Measurements from ENCODE around the gene NDE1.
A peak's percentile ranks its signal among the peaks of the same experiment; 100 is the strongest.

Gene NDE1

DNA sequence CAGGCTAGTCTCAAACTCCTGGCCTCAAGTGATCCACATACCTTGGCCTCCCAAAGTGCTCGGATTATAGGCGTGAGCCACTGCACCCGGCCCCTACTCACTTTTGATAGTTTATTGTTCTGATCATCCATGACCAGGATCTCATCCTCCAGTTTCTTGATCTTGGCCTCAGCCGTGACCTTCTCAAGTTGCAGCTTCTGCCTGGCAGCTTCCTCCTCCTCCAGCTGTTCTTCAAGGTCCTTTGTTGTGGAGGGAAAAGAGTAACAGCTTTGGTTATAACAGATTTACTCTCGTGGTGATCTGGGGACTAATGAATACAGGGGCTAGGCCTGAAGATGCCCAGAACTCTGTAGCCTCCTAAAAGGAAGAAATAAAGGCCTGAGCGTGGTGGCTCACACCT, 89.9 kb downstream of the NDE1 start:
- no peak for DNase-seq

DNA sequence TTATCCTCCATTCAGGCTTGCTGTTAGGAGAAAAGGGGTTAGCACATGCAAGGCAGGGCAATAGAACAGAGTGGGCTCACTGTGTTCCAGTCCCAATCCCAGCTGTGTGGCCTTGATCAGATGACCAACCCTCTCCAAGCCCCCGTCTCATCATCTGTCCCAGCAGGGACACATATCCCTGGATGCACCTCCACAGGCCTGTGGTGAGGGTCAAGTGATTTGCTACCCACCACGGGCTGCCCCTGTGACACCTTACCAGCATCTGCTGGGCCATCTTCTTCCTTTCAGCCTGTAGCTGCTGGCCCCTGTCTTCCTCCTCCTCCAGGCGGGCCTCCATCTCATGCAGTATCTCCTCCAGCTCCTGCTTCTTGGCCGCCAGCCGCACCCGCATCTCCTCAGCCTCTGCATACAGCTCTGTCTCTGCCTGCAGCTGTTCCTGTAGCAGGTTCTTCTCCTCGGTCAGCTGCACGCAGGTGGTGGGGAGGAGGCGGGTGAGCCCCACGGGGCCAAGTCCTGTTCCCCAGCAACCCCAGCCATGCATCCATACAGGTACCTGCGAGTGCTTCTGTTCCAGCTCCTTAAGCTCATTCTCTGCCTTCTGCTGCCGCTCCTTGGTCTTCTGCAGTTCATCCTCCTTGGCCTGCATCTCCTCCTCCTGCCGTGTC, 91.3 kb downstream of the NDE1 start:
- DNase-seq: no peak

DNA sequence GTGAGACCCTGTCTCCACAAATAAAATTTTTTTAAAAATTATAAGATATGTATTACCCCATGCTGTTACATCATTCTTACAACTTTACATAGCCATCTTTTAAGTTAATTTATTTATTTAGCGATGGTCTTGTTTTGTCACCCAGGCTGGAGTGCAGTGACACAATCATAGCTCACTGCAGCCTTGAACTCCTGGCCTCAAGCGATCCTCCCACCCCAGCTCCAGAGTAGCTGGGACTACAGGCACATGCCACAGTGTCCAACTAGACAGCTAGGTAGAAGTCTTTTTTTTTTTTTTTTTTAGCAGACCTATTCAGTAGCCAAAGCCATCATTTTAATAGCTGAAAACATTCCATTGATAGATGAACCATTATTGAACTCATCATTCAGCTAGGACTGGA, 92.7 kb downstream of the NDE1 start:
- no peak for DNase-seq

DNA sequence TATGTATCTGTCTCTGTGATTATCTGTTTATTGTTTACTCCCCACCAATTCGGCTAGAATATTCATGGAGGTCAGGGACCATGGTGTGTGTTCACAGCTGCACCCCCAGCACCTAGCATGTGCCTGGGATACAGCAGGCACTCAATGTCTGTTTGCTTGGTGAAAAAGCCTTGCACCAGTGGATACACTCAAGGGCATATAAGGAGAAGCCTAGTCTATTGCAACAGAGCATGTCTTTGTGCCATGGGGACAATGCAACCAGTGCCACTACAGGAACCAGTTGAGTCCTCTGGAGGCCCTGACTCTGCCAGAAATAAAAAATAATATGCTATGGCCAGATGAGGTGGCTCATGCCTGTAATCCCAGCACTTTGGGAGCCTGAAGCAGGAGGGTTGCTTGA, 93.6 kb downstream of the NDE1 start:
- DNase-seq: no peak

DNA sequence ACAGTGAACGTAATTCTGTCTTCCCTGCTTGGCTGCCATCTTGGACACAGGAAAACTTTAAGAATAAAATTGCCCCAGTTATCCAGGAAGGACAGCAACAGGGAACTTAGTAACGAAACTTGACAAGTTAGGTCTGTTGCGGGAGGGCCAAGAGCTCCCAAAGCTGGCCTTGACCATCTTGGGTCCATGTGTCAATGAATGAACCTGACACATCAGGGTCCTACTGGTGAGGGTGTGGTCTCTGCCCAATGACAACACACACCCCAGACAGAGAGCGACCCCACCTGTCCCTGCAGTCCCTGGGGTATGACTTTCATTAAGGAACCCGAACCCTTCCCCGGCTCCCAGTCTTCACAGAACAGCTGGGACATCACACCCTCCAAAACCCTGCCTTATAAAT, 96.3 kb downstream of the NDE1 start:
- no peak for DNase-seq

DNA sequence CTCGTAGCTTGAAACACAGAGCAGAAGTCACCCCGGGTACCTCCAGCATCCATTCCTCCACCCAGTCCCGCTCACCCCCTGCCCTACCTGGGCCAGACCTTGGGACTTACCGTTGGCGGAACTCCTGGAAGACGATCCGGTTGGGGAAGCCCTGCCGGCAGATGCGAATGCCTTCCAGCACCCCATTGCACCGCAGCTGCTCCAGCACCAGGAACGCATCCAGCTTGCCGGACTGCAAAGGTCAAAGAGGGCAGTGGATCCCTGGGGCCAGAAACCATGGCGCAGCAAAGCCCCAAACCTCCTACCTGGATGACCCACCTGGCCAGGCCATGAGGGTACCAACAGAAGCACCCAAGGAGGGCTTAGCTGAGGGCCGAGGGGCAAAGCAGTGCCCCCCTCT, 97.9 kb downstream of the NDE1 start:
- DNase-seq: no peak

DNA sequence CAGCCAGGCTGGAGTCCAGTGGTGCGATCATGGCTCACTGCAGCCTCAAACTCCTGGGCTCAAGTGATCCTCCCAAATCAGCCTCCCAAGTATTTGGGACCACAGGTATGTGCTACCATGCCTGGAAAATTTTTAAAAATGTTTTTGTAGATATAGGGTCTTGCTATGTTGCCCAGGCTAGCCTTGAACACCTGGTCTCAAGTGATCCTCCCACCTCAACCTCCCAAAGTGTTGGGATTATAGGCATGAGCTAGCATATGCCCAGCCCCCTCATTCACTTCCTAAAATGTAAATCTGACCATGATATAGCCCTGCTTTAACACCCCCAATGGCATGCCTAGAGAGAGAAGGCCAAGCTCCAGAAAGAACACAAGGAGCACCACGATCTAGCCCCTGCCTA, 98.6 kb downstream of the NDE1 start:
- DNase-seq: no peak

DNA sequence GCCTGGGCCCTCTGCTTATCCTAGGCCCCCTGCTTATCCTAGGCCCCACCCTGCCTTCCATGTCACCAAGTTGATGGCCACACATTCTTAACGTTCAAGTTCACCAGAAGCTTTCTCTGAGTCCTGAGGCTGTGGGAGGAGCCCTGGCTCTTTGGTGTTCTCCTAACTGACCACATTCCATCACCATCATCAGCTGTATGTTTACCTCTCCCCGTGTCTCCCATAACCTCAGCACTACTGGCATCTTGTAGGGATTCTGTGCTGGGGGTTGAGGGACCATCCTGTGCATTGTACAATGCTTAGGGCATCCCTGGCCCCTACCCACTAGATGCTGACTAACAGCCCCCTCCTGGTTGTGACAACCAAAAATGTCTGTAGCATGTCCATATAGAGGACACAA, 99.3 kb downstream of the NDE1 start:
- no peak for DNase-seq

DNA sequence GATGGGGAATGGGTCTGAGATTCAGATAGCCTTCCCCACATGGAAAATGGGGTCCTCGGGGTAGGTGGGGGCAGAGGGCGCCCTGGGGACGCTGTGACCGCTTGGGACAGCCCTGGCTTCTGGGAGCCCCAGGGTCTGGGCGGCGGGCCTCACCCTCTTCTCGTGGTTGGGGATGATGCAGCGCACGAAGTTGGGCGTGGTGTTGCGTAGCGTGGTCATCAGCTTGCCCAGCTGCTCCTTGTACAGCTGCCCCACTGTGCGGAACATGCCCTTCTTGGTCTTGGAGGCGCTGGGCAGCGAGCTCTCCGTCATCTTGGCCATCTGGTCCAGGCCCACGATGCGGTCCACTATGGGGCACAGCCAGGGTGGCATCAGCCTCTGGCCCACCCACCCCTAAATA, 99.9 kb downstream of the NDE1 start:
- DNase-seq: no peak

DNA sequence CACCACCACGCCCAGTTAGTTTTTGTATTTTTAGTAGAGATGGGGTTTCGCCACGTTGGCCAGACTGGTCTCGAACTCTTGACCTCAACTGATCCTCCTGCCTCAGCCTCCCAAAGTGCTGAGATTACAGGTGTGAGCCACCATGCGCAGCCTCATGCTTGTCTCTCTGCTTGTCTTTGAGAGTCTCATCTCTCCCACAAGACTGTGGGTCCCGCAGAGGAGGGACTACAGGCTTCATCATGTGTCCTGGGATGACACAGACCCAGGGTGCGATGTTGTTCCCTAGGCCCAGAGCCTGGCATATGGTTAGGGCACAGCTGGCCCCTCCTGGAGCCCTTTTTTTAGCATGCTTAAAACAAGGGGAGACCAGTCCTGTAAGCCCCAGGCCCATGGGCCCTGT, 101.9 kb downstream of the NDE1 start:
- no peak for DNase-seq

DNA sequence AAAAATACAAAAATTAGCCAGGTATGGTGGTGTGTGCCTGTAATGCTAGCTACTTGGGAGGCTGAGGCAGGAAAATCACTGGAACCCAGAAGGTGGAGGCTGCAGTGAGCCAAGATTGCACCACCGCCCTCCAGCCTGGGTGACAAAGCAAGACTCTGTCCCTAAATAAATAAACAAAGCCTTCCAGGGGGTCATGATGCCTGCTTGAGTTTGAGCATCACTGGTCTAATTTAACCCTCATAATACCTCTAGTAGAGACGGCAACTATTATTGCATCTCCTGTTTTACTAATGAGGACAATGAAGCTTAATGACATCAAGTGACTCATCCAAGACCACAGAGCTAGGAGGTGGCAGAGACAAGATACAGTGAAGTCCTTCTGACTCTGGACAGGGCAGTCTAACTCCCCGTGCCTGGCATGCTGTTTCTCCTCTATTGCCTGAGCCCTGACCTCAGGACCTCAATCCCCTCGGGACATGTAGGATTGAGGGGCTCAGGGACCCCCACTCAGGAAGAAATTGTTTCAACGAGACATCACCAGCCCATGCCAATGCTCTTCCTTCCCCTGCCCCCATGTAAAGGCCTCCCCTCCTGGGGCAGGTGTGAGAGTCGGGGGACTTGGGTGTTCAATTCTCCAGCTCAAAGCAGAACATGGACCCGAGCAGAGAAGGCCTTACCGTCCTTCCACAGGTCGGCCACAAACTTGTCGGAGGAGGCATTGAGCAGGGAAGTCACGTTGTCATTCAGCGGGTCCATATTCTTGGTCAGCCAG, 102.9 kb downstream of the NDE1 start:
- no peak for DNase-seq

DNA sequence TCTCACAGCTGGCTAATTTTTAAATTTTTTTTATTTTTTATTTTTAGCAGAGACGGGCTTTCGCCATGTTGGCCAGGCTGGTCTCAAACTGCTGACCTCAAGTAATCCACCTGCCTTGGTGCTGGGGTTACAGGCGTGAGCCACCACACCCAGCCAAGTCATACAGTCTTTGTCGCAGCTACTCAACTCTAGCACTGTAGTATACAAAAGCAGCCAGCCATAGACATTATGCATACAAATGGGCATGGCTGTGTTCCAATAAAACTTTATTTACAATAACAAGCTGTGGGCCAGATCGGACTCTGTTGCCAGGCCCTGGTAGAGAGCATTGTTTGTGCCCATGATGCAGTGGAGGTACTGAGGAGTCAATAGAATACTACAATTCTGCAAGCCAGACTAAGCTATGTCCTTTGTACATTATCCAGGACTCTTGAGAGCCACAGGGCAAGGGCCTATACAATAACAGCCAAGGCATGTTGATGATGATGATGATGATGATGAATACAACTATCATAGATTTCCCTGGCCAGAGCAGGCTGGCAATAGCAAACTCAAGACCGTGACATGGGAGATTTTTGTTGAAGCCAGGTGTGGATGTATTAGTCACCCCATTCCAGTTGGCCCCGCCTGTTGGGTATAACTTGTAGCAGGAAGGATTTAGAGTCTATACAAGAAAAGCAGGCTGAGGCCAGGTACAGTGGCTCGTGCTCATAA, 104.9 kb downstream of the NDE1 start:
- DNase-seq: no peak

DNA sequence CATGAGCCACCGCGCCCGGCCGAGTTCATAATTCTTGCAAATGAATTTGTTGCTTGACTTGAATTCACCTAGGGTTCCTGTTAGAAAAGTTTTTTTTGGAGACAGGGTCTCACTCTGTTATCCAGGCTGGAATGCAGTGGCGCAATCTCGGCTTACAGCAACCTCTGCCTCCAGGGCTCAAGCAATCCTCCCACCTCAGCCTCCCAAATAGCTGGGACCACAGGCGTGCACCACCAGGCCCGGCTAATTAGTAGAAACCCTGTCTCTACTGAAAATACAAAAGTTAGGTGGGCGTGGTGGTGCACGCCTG, 107.0 kb downstream of the NDE1 start:
- DNase-seq: no peak

DNA sequence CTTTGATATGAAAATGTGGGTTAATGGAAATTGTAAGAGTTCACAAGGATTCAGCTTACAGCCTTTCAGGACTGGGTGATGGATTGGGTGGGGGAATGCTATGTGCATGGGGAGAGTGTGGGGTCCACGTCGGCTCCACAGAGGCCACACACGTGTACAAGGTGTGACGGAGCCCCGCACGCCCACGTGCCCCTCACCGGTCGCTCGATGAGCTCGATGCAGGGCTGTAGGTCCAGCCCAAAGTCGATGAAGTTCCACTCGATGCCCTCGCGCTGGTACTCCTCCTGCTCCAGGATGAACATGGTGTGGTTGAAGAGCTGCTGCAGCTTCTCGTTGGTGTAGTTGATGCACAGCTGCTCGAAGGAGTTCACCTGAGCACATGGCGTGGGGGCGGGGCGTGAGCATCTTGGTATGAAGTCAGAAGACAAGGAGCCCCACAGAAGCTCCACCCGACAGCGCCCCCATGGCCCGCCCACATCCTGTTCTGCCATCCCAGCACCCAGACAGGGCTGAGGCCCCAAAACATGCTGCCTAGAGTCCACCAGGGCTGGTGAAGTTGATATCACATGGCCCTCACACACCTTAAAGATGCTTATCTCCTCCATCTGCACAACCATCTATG, 107.7 kb downstream of the NDE1 start:
- DNase-seq: no peak

DNA sequence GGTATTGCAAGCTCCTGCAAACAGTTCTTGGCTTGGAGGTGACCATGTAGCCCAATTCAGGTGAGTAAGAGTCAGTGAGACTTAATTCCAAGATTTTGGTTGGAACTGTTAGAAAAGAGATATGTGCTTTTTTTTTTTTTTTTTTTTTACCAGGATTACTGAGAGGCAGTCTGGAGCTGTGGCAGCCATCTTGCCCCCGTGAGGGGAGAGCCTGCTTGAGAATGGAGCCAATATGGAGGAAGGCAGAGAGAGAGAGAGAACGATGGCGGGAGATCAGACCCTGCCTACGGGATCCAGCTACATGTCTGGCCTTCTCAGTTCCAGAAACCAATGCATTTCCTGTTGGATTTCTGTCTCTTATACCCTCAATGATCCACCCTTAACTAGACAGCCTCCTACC, 109.0 kb downstream of the NDE1 start:
- no peak for DNase-seq

DNA sequence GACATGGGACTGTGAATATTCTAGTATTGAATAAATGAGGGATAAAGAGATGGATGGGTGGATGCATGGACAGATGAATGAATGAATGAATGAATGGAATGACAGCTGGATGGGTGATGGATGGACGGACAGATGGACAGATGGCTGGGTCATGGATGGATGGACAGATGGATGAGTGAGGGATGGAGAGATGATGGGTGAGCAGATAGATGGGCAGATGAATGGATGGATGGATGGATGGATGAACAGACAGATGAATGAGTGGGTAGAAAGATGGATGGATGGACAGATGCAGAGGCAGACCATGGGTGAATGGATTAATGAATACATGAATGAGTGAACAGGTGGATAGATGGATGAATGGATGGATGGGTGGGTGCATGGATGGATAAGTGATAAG, 110.1 kb downstream of the NDE1 start:
- no peak for DNase-seq

DNA sequence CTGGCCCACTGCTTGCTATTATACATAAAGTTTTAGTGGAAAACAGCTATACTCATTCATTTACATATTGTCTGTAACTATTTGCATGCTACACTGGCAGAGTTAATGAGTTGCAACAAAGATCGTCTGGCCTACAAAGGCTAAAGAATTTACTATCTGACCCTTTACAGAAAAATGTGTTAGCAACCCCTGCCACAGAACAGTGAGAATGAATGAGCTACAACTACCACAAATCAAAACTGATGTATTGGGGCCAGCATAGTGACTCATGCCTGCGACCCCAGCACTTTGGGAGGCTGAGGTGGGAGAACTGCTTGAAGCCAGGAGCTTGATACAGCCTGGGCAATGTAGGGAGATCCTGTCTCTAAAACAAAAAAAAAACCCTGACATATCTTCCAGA, 114.1 kb downstream of the NDE1 start:
- DNase-seq: no peak

DNA sequence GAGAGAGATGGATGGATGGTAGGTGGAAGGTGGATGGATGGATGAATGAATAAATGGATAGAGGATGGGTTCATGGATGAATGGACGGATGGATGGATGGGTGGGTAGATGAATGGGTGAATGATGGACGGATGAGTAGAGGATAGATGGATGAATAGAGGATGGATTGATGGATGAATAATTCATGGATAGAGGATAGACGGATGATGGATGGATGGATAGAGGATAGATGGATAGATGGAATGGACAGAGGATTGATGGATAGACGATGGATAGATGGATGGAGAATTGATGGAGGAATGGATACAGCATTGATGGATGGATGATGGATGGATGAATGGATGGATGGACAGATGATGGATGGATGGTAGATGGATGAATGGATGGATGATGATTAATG, 115.1 kb downstream of the NDE1 start:
- DNase-seq: no peak

DNA sequence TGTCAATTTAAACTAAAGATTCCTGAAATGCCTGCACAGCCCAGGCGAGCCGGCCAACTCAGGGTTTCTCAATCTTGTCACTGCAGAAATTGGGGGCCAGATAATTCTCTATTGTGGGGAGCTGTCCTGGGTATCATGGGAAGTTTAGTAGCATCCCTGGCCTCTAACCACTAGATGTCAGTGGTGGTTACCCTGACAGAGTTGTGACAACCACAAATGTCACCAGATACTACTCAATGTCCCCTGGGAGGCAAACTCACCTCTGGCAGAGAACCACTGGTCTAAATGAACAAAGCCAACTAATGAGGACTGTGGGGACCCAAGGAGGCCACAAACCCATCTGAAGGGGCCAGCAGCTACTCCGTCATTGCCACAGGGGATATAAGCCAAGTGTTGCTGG, 115.8 kb downstream of the NDE1 start:
- DNase-seq: peak; percentile 8 to 20

DNA sequence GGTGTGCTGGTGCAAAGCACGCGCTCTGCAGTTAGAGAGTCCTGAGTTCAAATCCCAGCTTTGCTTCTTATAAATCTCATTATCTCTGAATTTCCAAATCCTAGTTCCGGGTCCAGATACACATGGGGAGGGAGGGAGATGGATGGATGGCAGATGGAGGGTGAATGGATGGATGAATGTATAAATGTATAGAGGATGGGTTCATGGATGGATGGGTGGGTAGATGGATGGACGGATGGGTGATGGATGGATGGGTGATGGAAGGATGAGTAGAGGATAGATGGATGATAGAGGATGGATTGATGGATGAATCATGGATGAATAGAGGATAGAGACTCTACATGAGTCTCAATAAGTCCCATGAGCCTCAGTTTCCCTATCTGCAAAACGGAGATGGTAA, 116.9 kb downstream of the NDE1 start:
- no peak for DNase-seq

DNA sequence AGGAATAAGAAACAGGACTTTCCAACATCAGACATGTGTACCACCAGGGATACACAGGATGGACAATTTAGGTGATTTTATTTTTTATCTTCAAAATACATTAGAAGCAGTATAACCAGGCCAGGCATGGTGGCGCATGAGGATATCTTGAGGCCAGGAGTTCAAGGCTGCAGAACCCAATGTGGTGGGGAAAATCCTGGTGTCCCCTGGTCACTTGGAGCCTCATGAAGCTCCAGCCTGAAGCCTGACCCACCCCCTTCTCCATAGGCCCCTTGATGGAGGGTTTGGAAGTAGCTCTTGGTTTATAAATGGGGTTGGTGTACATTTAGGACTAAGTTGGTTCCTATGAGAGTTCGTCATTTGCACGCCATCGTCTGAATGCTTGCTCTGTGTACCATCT, 118.2 kb downstream of the NDE1 start:
- DNase-seq: no peak

DNA sequence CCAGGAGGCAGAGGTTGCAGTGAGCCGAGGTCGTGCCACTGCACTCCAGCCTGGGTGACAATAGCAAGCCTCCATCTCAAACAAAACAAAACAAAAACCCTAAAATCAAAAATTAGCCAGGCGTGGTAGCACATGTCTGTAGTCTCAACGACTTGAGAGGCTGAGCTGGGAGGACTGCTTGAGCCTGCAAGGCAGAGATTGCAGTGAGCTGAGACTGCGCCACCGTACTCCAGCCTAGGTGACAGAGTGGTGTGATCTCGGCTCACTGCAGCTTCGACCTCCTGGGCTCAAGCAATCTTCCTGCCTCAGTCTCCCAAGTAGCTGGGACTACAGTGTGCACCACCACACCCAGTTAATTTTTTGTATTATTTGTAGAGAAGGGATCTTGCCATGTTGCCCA, 119.2 kb downstream of the NDE1 start:
- DNase-seq: no peak

DNA sequence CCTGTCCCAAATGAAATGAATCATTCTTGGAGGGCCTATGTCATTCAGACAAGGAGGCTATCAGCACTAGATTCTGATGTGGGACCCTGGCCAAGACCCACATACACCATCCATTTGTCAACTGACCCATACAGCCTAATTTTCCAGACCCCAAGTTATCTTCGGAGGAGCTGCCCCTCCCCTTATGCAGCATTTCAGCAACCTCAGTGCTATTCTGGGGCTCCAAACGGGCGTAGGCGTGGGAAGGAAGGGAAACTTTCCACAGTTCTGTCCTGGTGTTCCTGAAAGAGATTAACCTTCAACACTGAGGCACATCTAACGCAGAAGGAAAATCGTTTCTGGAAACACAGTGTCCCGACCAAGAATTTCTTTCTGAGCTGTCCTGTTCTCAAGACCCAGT, 120.1 kb downstream of the NDE1 start:
- DNase-seq: no peak

DNA sequence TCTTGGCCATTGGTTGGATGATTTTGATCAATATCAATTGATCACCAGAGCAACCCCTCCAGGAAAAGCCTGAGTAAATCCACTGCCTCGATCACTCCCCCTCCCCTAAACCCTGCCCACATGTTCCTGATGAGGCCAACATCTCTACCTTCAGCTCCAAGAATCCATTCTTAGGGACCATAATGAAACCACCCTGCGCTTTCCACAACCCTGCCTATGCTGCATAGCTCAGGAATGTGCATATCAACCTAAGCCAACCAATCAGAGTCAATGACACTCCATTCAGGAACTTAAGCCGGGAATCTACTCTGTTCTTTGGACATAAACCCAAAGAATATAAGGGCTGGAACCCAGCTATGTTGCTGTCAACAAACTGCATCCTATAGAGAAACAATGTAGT, 120.5 kb downstream of the NDE1 start:
- no peak for DNase-seq
